ENCODE measurements around the gene SLC25A45.

- no peak for TF ChIP-seq EZH2 (optimal IDR thresholded peaks at IDR 0.05; ENCODE audit: low read depth, low read length)
- no peak for TF ChIP-seq CTCF (IDR thresholded peaks at IDR 0.05; ENCODE audit: low read length)
Measured at GRCh38 chr11:65393513-65394079, 11.2 kb upstream of the SLC25A45 start.

Data from MM.1S (cell line).